NCI-H1694 (cell line): ENCODE measurements around the gene CFDP1.

Experiments
- DNase-seq: peaks from one replicate; lab custom pipeline; 2025; lab: John Stamatoyannopoulos, UW

Gene CFDP1

DNA sequence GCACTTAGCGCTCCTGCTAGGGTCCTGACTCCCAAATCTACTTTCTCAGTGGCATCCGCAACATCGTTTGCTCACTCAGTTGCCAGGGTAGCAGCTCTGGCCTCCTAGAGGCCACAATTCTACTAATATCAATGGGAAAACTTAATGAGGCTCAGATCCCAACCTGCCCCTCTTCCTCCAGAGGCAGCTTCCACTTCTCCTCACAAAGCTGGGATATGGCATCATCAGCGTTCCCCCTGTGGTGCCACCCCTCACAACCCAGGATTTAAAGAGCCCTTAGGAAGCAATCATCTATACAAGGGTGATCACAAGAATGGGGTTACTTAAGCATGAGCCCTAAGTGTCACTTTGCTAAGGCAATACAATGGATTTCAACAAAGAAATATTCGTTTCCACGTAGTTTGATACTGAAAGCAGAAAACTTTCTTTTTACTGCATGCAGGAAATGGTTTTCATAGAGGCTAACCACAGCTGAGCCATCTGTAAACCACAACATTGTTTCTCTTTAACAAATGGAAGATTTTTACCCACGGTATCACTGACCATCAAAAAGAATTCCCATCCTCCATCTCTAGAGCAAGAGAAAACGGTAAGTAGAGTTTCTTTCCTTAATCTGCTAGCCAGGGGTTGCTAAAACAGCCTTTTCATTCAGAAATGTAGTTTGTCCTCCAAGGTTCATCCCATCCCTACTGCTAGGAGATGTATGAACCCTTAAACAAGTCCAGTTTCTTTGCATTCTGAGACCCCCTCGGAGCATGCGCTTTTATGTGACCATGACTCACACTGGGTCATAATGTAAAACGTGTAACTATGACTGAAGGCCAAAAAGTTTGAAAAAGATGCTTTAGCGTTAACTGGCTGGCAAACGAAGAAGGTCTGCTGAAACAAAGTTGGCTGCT is 113.5 kb downstream of the CFDP1 start:
- DNase-seq: no peak

DNA sequence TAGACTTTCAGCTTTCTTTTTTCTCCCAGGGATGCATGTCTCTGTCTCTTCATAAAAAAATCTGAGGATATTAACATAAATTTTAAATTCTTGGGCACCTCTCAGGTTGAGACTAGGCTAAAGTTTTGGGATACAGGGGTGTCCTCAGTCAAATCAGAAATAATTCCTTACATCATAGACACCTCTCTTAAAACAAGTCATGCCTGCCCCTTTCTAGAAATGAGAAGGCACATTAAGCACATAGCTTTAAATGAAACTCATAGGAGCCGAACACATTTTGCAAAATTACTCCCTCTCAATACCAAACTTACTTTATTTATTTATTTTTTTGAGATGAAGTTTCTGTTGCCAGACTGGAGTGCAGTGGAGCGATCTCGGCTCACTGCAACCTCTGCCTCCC is 114.6 kb downstream of the CFDP1 start:
- no peak for DNase-seq

DNA sequence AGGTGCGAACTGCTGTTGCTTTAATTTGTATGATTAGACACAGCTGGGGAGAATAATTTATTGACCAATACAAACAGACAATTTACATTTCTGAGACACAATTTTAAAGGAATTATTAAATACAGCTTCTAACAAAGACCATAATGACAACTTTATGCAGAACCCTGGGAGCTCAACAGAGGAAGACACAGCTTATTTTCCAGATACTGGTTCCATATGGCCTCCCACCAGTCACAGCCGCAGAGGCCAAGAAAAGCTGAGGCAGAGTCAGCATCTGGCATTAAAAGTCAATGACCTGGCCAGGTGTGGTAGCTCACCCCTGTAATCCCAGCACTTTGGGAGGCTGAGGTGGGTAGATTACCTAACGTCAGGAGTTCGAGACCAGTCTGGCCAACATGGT is 115.8 kb downstream of the CFDP1 start:
- DNase-seq: no peak

DNA sequence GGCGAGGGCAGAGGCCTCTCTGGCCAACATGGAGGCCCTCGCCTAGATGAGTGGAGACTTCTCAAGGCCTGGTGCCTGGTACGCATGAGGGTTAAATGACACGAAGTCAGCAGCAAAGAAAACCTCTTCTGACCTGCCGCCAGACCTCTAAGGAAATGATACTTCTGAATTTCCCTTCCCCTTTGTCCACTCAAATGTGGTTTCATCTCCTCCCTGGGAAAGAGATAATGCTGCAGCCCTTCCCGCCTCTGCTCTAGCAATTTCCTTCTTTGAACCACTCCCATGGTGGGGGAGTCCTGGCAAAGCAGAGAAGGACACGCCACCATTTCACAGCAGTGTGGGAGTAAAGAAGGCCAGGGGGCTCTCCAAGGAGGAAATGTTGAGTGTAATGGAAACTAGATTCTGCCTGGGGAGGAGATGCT is 116.2 kb downstream of the CFDP1 start:
- DNase-seq: no peak

DNA sequence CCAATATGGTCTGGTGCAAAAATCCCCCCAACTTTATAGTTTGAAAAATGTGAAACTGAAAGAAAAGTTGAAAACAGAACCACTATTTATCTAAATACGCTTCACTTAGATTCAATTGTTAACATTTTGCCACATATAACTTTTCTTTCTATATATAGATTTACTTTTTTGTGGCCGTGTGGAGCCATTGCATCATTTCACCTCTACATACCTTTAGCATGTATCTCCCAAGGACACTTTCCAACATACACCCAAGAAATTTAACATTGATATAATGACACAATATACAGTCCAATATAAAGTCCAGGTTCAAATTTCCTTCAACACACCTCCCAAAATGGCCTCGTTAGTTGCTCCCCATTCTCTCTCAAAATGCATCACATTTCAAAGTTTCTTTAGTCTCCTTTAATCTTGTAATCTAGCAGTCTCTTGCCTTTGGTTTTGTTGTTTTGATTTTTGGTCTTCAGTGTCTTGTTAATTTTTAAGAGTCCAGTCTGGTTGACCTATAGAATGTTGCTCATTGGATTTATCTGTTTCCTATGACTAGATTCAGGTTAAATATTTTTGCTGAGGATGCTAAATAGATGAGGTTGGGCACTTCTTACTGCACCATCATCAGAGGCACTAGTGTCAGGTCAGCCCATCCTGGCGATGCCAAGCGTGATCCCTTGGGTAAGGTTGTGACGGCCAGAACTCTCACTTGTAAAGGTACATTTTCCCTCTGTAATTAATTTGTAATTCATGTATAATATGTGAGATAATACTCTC is 117.6 kb downstream of the CFDP1 start:
- no peak for DNase-seq

DNA sequence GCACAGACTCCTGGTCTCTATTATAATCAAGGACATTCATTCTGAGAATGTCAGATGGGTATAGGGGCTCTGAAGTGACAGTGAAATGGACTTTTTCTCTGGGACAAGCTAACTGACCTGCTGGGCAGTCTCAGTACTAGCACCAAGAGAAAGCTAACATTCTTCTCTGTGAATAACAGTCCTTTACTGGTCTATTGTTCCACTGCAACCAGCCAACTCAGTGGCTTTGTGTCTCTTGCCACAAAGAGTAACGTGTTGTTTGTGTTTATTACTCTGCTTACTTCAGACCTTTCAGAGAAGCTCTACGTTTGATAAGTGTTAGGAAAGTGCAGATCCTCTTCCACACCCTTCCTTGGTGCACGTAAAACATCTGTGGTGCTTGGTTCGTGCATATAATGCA is 120.4 kb downstream of the CFDP1 start:
- DNase-seq: no peak

DNA sequence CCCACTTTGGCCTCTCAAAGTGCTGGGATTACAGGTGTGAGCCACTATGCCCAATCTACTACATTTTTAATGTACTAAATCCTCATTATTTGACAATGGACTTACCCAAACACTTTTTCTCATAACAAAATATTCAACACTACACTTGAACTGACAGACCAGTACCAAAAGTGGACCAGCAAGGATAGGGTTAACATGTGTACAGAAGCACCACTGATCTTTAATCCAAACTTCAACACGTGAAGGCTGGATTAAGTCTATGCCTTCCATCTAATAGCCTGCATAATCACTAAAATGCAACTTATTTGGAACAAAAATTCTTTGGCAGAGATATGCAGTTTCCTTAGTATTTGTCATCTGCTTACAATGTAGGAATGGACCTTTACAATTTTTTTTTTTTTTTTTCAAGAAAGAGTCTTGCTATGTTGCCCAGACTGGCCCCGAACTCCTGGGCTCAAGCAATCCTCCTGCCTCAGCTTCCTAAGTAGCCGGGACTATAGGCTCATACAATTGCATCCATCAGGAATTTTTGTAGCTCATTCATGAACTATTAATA is 121.8 kb downstream of the CFDP1 start:
- no peak for DNase-seq

DNA sequence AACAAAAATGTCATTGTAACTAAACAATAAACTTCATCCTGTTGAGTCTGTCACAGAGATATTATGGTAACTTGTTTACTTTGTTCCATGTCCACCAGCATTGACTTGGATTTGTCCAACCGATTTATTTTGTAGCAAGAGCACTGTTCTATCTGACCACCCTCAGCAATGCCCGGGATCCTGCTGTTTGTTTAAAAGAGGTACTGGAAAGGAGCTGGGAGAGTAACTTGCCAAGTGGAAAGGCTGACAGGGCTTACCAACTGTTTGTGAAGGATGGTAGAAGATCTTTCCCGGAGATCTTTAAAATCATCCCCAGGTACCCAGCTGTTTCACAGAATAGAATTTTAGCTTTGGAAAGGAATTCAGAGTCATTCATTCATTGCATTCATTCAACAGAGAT is 122.8 kb downstream of the CFDP1 start:
- no peak for DNase-seq

DNA sequence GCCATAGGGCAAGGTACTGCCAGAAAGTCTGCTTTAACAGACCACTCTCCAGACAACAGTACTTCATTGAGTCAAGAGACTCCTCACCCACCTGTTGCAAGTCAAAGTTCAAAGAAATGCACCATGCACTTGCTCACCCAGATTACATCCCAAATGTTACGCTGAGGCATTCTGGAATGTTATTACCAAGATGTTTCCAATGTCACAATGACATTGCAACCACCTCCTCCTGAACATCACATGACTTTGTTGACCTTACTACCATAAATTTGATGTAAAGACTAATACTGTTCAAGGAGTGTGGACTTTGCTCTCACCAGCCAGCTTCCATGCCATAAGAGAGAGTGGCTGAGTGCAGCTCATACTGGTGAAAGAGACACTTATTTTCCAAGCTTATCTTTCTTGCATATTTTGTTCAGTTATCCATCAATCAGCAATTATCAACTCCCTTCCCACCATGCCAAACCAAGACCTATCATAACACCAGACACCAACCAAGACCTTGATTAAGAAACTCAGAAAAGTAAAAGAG is 123.3 kb downstream of the CFDP1 start:
- no peak for DNase-seq

DNA sequence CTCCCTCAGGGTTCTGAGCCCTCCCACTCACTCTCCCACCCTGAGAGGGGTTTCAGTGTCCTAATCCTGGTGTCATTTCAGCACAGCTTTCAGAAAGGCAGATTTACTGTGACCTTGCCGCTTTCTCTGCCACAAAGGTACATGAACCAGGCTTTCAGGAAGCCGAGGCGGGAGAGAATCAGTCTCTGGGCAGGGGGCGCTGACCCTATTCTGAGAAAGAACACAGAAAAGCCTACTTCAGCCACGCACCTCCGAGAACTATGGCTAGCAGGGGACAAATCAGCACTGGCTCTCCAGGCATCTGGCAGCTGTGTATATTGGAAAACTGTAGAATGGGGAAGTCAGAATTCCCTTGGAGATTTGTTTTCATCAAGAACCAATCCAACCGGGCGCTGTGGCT is 124.1 kb downstream of the CFDP1 start:
- DNase-seq: no peak

DNA sequence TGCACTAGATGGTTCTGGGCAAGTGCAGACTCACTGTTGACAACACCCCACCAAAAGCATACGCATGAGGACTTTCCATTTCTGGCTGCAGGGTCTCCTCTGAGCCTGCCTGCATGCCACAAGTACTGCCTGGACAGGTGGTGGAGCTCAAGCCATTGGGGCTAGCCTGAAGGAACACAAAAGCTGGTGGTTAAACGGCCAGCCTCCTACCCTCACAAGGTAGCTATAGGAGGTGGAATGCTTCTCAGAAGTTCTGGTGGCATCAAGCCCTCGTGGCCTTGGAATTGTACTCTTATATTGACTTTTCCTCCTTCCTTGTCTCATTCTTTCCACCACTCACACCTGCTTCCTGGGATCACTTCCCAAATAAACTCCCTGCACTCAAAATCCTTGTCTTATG is 125.3 kb downstream of the CFDP1 start:
- no peak for DNase-seq

DNA sequence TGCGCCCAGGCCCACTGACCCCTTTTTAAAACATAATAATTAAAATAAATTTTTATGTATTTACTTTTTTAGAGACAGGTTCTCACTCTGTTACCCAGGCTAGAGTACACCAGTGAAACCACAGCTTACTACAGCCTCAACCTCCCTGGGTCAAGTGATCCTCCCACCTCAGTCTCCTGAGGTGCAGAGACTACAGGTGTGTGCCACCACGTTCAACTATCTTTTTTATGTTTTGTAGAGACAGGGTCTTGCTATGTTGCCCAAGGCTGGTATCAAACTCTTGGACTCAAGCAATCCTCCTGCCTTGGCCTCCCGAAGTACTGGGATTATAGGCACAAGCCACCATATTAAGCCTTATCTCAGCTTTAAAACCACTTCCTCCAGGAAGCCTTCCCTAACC is 125.8 kb downstream of the CFDP1 start:
- DNase-seq: no peak

DNA sequence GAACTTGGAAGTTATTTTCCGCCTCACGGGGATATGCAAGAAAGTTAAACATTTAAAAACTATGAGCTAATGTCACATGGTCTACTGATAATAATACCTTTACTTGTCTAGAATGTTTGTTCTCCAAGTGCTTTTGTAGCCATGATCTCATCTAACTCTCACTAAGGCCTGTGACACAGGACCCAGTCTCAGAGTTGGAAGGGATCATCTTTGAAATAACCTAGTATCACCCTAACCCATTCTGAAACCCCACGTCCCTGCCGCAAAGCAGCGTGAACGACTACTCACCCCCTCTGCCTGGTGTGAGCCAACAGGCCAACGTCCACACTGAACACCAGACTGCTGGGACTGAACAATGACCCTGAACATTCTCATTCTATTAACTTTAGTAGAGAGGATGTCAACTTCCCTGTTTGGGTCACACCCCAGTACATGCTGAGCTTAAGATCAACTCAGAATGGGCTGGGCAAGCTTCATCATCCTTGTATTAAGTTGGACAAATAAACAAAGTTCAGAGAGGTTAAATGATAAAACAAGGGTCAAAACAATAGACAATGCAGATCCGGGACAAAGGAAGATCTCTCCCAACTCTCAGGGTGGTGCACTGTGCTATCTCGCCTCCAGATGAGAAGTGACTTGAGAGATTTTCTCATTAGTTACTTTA is 127.1 kb downstream of the CFDP1 start:
- no peak for DNase-seq

DNA sequence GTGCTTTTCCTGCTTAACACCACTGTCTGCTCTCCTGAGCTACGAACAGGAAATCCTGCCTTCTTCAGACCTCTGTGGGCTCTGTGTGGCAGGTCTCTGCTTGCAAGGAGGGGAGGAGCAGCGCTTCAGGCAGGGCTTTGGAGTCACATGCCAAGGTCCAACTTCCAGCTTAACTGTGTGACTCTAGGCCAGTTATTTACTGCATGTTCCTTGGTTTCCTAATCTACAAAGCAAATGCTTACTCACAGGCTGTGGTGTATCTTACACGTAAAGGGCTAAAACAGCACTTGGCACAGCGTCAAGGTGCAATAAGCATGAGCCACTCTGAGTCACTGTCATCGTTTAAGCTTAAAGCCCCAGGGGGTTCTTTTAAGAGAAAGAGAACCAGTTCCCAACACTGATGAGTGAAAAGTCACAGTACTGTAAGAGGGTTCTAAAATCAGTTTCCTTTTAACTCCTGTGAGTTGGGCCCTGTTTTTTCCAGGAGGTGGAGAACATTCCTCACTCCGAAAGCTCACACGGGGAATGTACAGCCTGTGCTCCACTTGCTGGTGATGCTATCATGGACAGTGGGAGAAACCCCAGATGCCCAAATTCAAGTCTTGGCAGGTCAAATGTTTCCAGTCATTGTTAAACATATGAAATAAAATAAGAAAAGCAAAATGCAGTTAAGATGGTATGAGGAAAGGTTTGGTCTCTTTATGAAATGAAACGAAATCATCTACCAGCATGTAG is 127.8 kb downstream of the CFDP1 start:
- DNase-seq: peak; percentile 12

DNA sequence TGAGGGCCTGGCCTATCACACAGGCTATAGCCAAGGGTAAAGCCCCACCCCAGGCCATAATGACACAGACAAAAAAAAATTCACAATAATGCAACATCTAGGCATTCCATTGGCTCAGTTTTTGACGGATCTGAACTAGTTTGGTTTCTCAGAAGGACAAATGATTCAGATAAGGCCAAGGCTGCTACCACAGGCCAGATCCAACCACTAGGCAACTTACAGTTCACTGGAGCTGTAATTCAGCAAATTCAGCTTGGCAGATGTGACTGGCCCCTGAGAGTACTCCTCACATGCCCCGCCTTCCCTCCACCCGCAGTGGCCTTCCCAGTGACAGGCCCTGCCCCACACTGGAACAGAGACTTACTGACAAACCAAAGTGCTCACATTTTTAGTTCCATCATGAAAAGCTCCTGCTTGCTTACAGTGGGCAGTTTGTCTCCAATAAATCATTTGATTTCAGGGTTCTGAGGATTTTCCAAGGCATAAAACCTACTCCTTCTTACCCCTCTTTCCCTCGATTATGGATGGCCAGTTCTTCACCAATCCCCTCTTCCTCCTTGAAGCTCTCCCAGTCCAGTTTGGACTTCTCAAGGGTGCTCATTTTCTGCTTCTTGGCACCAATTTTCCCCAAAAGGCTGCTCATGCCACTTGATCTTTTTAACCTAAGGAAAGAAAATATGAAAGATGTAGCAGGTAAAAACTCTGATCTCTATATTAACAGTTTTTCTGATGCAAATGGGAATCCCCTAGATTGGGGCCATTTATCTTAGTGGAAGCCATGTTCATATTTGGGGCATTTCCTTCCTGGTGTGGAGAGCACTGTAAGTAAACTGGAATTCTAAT is 128.6 kb downstream of the CFDP1 start:
- peak; percentile 27 for DNase-seq

DNA sequence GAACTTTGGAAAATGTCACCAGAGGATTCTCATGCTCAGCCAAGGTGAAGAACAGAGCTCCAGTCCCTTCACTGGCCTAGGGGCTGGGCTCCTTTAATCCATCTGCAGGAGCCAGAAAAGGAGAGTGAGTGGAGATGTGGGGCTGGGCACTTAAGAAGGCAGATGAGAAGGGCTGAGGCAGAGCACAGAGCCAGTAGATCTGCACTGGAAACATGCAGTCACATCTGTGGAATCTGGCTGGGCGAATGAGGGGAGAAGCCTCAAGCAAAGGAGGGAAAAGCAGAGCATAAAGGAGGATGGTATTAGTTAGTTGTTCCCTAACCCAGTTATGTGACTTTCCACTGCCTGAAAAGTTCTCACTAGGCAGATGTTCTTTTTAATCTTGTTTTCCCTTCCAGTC is 131.5 kb downstream of the CFDP1 start:
- DNase-seq: no peak

DNA sequence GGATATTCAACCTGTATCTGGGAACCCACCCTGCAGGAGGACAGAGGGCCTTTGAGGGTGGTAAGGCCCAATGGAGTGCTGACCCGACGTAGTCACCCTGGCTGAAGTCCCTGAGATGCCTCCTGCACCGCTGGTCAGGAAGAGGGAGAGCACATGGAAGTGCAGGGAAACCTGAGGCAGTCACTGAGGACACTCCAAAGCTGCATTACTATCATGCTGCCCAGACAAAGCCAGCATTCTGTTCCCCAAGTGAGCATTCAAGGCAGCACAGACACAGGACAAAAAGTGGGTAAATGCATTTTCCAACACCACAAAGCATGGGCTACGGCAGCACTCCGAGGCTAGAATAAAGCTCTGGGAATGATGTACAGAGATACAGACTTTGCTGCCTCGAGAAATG is 135.0 kb downstream of the CFDP1 start:
- no peak for DNase-seq

DNA sequence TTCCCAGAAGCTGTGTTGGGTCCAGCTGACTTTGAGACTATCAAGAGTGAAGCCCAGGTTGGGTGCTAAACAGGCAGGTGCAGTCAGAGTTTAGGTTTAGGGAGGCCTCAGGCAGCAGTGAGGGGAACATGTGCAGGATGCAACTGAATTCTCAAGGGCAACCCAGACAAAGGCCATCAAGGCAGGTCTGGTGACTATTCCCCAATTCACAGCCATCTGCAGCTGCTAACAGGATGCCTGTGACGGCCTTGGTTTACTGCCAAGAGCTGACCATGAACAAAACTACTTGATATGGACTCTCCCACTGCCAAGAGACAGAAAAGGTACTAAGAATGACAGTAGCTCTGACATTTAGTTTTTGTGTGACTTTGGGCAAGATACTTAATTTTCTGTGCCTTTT is 136.7 kb downstream of the CFDP1 start:
- DNase-seq: no peak

DNA sequence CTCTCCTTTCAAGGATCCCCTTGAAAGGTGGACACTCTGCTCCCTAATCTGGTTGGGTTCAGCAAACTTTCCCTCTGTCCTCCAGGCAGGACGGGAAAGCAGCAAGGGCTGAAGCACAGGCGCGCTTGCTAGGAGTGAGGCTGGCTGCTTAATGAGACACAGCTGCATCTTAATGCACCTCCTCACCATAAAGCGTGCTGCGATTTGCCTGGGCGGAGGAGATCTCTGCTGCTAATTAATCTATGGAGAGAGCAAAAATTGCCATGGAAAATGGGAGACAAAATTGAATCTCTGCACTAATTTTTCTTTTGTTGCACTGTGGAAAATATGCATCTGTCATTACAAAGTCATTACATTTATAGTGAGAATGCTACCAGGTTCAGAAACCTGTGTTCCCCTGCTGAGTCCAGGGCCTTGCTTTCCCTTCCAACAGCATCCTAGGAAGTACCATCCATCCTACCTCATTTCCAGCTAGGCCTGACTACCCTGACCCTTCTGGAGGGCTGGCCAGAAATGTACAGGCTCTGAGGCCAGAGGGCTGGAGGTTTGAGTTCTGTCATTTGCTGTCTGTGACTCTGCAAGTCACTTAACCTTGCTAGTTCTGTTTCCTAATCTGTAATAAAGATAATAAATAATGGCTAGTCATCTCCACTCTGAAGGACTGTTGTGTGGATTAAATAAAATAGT is 138.4 kb downstream of the CFDP1 start:
- DNase-seq: no peak

DNA sequence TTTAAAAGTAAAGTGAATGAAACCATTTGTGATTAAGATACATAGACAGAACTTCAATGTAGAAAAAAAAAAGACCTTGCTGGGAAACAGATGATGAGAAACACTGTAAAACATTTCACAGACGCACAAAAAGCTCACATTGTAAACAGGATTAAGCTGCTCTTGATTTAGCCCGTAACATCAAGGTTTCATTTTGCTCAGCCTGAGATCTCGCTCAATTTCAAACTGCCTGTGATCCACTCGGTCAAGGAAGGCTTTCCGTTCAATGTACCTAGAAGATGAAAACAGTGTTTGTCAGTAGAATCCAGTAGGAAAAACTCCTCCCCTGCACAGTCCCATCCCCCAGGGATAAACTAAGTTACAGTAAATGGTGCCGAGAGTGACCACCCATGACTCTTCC is 139.5 kb downstream of the CFDP1 start:
- no peak for DNase-seq
